ENCODE measurements around the gene NTM. TPM values are rescaled to one million over a fixed set of nuclear protein-coding genes. Genes with fewer than 3 reads are reported as not detected.

NTM gene
- total and polyA plus RNA-seq, 2 donors (not counting 1 experiment from before 2014, with no cell fraction given) = 12.3 to 28.6 TPM

DNA sequence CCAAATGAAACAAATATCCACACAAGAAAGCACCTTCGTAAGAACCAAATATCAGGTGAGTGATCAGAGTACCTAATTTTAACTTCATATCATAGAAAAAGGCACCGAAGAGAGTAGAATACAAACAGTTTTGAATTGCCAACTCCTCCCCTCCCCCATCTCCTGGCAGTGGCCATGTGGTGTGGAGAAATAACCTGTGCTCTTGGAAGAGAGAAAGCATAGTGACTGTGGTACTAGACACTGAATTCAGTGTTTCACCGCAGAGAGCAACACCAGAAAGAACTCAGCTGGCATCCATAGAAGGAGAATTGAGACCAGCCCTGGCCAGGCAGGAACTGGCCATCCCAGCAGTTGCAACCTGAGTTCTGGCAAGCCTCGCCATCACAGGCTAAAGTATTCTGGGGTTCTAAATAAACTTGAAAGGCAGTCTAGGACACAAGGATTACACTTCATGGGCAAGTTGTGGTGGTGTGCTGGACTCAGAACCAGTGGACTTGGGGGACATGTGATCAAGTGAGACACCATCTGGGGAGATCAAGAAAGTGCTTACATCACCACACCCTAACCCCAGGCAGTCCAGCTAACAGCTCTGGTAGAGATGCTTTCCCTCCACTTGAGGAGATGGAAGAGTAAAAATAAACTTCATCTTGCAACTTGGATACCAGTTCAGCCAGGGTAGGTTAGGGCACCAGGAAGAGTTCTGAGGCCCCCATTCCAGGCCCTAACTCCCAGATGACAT, 1003.2 kb downstream of the NTM start:
- Histone ChIP-seq H3K79me2 (ENCODE audit: control insufficient read depth, insufficient read depth, low read length) (no peaks in the 10 kb centered on the region), H2AFZ (ENCODE audit: low read length) (no peak overlapping the region), H3K27ac (ENCODE audit: insufficient read depth, low read length) (no peak overlapping the region)

DNA sequence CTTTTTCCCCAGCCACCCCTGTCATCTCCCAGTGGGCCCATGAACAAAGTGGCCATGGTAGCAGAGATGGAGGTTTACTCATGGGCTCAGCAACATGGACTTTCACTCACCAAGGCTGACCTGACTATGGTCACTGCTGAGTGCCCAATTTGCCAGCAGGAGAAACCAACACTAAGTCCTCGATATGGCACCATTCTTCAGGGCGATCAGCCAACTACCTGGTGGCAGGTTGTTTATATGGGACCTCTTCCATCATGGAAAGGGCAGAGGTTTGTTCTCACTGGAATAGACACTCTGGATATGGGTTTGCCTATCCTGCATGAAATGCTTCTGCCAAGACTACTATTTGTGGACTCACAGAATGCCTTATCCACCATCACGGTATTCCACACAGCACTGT, 1009.1 kb downstream of the NTM start:
- H3K27ac ChIP-seq (ENCODE audit: insufficient read depth, low read length) = no peak overlapping the region
- TF ChIP-seq, protein P1, sequence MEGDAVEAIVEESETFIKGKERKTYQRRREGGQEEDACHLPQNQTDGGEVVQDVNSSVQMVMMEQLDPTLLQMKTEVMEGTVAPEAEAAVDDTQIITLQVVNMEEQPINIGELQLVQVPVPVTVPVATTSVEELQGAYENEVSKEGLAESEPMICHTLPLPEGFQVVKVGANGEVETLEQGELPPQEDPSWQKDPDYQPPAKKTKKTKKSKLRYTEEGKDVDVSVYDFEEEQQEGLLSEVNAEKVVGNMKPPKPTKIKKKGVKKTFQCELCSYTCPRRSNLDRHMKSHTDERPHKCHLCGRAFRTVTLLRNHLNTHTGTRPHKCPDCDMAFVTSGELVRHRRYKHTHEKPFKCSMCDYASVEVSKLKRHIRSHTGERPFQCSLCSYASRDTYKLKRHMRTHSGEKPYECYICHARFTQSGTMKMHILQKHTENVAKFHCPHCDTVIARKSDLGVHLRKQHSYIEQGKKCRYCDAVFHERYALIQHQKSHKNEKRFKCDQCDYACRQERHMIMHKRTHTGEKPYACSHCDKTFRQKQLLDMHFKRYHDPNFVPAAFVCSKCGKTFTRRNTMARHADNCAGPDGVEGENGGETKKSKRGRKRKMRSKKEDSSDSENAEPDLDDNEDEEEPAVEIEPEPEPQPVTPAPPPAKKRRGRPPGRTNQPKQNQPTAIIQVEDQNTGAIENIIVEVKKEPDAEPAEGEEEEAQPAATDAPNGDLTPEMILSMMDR (conservative IDR thresholded peaks at IDR 0.05 in 1 of 2, IDR thresholded peaks at IDR 0.05 in 1 of 2; ENCODE audit: low read depth in 1 of 2, low read length in 2 of 2) = no peak
- TF ChIP-seq EZH2 (IDR thresholded peaks at IDR 0.05; ENCODE audit: low read length, missing control alignments) = no peak

More for the DNA sequence above, 1003.2 kb downstream of the NTM start:
- H3K36me3 ChIP-seq (ENCODE audit: control insufficient read depth, insufficient read depth, low read length) = no peaks in the 10 kb centered on the region
- H3K4me2 ChIP-seq (ENCODE audit: extremely low read depth, insufficient read depth, low read length) = no peak overlapping the region
- no peak overlapping the region for H3K4me3 ChIP-seq (replicated peaks in 1 of 4; ENCODE audit: control extremely low read depth in 1 of 4, insufficient read depth in 1 of 4, low read depth in 3 of 4, low read length in 4 of 4)
- no peak for TF ChIP-seq EZH2 (IDR thresholded peaks at IDR 0.05; ENCODE audit: low read length, missing control alignments)
- TF ChIP-seq, protein P1 (conservative IDR thresholded peaks at IDR 0.05 in 1 of 2, IDR thresholded peaks at IDR 0.05 in 1 of 2; ENCODE audit: low read depth in 1 of 2, low read length in 2 of 2) = no peak
- H3K9ac ChIP-seq (ENCODE audit: insufficient read depth, low read length) = no peak overlapping the region
- no peaks in the 10 kb centered on the region for H3K27me3 ChIP-seq (ENCODE audit: control insufficient read depth, insufficient read depth, low read length)
- H3K4me1 ChIP-seq (ENCODE audit: control insufficient read depth, extremely low read depth, insufficient read depth, low read length) = no peaks in the 10 kb centered on the region
- H3K9me3 ChIP-seq (ENCODE audit: control insufficient read depth, insufficient read depth, low read depth, low read length) = no peaks in the 10 kb centered on the region
- no peaks in the 10 kb centered on the region for H4K20me1 ChIP-seq (ENCODE audit: control insufficient read depth, extremely low read depth, insufficient read depth, low read length)
- no peak for DNase-seq (ENCODE audit: low read depth in 2 of 2)

More for the DNA sequence above, 1009.1 kb downstream of the NTM start:
- no peak overlapping the region for H3K4me3 ChIP-seq (replicated peaks in 1 of 4; ENCODE audit: control extremely low read depth in 1 of 4, insufficient read depth in 1 of 4, low read depth in 3 of 4, low read length in 4 of 4)
- no peak overlapping the region for H2AFZ ChIP-seq (ENCODE audit: low read length)
- no peak overlapping the region for H3K9ac ChIP-seq (ENCODE audit: insufficient read depth, low read length)
- no peaks in the 10 kb centered on the region for H3K4me1 ChIP-seq (ENCODE audit: control insufficient read depth, extremely low read depth, insufficient read depth, low read length)
- H3K9me3 ChIP-seq (ENCODE audit: control insufficient read depth, insufficient read depth, low read depth, low read length) = no peaks in the 10 kb centered on the region
- H3K36me3 ChIP-seq (ENCODE audit: control insufficient read depth, insufficient read depth, low read length) = no peaks in the 10 kb centered on the region
- no peaks in the 10 kb centered on the region for H4K20me1 ChIP-seq (ENCODE audit: control insufficient read depth, extremely low read depth, insufficient read depth, low read length)
- DNase-seq (ENCODE audit: low read depth in 2 of 2) = no peak
- H3K27me3 ChIP-seq (ENCODE audit: control insufficient read depth, insufficient read depth, low read length) = no peaks in the 10 kb centered on the region
- H3K4me2 ChIP-seq (ENCODE audit: extremely low read depth, insufficient read depth, low read length) = no peak overlapping the region
- no peaks in the 10 kb centered on the region for H3K79me2 ChIP-seq (ENCODE audit: control insufficient read depth, insufficient read depth, low read length)
